ENCODE measurements around the gene UFD1. TPM values are rescaled to one million over a fixed set of nuclear protein-coding genes. Genes with fewer than 3 reads are reported as not detected.

The UFD1 gene
- total and polyA plus RNA-seq, 2 of the 13 experiments (the other 11 are each of a cell fraction or from before 2014, with no cell fraction given): 47.9 to 51.1 TPM

- intact Hi-C loops (cut with micrococcal nuclease; ENCODE audit: unreplicated experiment) (no loop called here), in situ Hi-C loops (cut with HindIII; ENCODE audit: extremely low pct_ligation_motif_present, low pct_unique_long_range_greater_than_20kb) (no loop called here)
- ChIA-PET CTCF (ENCODE audit: low intra/inter-chr PET ratio, low total read pairs) (no interaction called here), POLR2A (no interaction called here)
- H3K4me1 ChIP-seq (ENCODE audit: insufficient read depth, low read length): no peaks in the 10 kb centered on the region
- DNase-seq (ENCODE audit: low spot score): no peak
- no peak overlapping the region for H2AFZ ChIP-seq (ENCODE audit: low read length)
- no peak overlapping the region for H3K4me2 ChIP-seq (ENCODE audit: low read depth, low read length)
- no peak overlapping the region for H3K4me3 ChIP-seq (replicated peaks in 1 of 3; ENCODE audit: insufficient read depth in 1 of 3, low read depth in 2 of 3, low read length in 3 of 3)
- no peaks in the 10 kb centered on the region for H3K79me2 ChIP-seq (ENCODE audit: insufficient read depth, low read length)
- 88% methylated on average over 5 of the region's 6 CpGs for WGBS (ENCODE audit: low lambda C conversion rate)
- ATAC-seq: no peak
- FAIRE-seq: no peak
- TF ChIP-seq, protein P1, sequence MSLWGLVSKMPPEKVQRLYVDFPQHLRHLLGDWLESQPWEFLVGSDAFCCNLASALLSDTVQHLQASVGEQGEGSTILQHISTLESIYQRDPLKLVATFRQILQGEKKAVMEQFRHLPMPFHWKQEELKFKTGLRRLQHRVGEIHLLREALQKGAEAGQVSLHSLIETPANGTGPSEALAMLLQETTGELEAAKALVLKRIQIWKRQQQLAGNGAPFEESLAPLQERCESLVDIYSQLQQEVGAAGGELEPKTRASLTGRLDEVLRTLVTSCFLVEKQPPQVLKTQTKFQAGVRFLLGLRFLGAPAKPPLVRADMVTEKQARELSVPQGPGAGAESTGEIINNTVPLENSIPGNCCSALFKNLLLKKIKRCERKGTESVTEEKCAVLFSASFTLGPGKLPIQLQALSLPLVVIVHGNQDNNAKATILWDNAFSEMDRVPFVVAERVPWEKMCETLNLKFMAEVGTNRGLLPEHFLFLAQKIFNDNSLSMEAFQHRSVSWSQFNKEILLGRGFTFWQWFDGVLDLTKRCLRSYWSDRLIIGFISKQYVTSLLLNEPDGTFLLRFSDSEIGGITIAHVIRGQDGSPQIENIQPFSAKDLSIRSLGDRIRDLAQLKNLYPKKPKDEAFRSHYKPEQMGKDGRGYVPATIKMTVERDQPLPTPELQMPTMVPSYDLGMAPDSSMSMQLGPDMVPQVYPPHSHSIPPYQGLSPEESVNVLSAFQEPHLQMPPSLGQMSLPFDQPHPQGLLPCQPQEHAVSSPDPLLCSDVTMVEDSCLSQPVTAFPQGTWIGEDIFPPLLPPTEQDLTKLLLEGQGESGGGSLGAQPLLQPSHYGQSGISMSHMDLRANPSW (CRISPR knock-in tag; IDR thresholded peaks at IDR 0.05; ENCODE audit: borderline replicate concordance): no peak
- TF ChIP-seq RARA (CRISPR knock-in tag; IDR thresholded peaks at IDR 0.05): no peak
- TF ChIP-seq, protein P2, sequence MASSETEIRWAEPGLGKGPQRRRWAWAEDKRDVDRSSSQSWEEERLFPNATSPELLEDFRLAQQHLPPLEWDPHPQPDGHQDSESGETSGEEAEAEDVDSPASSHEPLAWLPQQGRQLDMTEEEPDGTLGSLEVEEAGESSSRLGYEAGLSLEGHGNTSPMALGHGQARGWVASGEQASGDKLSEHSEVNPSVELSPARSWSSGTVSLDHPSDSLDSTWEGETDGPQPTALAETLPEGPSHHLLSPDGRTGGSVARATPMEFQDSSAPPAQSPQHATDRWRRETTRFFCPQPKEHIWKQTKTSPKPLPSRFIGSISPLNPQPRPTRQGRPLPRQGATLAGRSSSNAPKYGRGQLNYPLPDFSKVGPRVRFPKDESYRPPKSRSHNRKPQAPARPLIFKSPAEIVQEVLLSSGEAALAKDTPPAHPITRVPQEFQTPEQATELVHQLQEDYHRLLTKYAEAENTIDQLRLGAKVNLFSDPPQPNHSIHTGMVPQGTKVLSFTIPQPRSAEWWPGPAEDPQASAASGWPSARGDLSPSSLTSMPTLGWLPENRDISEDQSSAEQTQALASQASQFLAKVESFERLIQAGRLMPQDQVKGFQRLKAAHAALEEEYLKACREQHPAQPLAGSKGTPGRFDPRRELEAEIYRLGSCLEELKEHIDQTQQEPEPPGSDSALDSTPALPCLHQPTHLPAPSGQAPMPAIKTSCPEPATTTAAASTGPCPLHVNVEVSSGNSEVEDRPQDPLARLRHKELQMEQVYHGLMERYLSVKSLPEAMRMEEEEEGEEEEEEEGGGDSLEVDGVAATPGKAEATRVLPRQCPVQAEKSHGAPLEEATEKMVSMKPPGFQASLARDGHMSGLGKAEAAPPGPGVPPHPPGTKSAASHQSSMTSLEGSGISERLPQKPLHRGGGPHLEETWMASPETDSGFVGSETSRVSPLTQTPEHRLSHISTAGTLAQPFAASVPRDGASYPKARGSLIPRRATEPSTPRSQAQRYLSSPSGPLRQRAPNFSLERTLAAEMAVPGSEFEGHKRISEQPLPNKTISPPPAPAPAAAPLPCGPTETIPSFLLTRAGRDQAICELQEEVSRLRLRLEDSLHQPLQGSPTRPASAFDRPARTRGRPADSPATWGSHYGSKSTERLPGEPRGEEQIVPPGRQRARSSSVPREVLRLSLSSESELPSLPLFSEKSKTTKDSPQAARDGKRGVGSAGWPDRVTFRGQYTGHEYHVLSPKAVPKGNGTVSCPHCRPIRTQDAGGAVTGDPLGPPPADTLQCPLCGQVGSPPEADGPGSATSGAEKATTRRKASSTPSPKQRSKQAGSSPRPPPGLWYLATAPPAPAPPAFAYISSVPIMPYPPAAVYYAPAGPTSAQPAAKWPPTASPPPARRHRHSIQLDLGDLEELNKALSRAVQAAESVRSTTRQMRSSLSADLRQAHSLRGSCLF (CRISPR knock-in tag; IDR thresholded peaks at IDR 0.05; ENCODE audit: borderline replicate concordance): no peak
- TF ChIP-seq POLR2A (IDR thresholded peaks at IDR 0.05; ENCODE audit: insufficient read depth in 1 of 2, low read depth in 2 of 2, low read length in 2 of 2): no peak
- TF ChIP-seq ZNF264 (CRISPR knock-in tag; IDR thresholded peaks at IDR 0.05): no peak
- TF ChIP-seq JUND (CRISPR knock-in tag; IDR thresholded peaks at IDR 0.05): no peak
- no peak for TF ChIP-seq DNMT1 (CRISPR knock-in tag; IDR thresholded peaks at IDR 0.05)
- TF ChIP-seq ZNF709 (CRISPR knock-in tag; IDR thresholded peaks at IDR 0.05): no peak
- TF ChIP-seq, protein P3, sequence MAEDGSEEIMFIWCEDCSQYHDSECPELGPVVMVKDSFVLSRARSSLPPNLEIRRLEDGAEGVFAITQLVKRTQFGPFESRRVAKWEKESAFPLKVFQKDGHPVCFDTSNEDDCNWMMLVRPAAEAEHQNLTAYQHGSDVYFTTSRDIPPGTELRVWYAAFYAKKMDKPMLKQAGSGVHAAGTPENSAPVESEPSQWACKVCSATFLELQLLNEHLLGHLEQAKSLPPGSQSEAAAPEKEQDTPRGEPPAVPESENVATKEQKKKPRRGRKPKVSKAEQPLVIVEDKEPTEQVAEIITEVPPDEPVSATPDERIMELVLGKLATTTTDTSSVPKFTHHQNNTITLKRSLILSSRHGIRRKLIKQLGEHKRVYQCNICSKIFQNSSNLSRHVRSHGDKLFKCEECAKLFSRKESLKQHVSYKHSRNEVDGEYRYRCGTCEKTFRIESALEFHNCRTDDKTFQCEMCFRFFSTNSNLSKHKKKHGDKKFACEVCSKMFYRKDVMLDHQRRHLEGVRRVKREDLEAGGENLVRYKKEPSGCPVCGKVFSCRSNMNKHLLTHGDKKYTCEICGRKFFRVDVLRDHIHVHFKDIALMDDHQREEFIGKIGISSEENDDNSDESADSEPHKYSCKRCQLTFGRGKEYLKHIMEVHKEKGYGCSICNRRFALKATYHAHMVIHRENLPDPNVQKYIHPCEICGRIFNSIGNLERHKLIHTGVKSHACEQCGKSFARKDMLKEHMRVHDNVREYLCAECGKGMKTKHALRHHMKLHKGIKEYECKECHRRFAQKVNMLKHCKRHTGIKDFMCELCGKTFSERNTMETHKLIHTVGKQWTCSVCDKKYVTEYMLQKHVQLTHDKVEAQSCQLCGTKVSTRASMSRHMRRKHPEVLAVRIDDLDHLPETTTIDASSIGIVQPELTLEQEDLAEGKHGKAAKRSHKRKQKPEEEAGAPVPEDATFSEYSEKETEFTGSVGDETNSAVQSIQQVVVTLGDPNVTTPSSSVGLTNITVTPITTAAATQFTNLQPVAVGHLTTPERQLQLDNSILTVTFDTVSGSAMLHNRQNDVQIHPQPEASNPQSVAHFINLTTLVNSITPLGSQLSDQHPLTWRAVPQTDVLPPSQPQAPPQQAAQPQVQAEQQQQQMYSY (CRISPR knock-in tag; IDR thresholded peaks at IDR 0.05): no peak
- no peak for TF ChIP-seq POLR2G (IDR thresholded peaks at IDR 0.05; ENCODE audit: low read depth, low read length)
- no peak for TF ChIP-seq RBAK (CRISPR knock-in tag; IDR thresholded peaks at IDR 0.05)
- H4K20me1 ChIP-seq (ENCODE audit: insufficient read depth, low read length): no peaks in the 10 kb centered on the region
- peaks cover 8 to 59% of the 10 kb centered on the region in 2 experiments for H3K36me3 ChIP-seq (replicated peaks in 1 of 2; ENCODE audit: control insufficient read depth in 1 of 2, insufficient read depth in 2 of 2, low read length in 2 of 2)
- no peaks in the 10 kb centered on the region for H3K27me3 ChIP-seq (ENCODE audit: control insufficient read depth in 1 of 2, insufficient read depth in 2 of 2, low read length in 2 of 2)
- no peaks in the 10 kb centered on the region for H3K9me3 ChIP-seq (ENCODE audit: low read length)
- H3K27ac ChIP-seq (ENCODE audit: extremely low read length, insufficient read depth, low read length): no peak overlapping the region
- no TSS peak for BruUV-seq (replicated peaks)
- no peak overlapping the region for H3K9ac ChIP-seq (ENCODE audit: insufficient read depth, low read depth, low read length)
These were observed 13.6 kb upstream of the UFD1 start for GRCh38 chr22:19492504-19493174.

Measured in HepG2 (cell line).